Testis (tissue), 3 donors: ENCODE data around the gene SETD3. TPM values are rescaled to one million over a fixed set of nuclear protein-coding genes. Genes with fewer than 3 reads are reported as not detected.

Source experiments
- DNase-seq: peaks from one replicate; pipeline ENCODE4 v3.0.0-alpha.2; 2019
- H3K27ac ChIP-seq, 2 donors: fragments of 200-600 bp; sonication (generic); one replicate each; pipeline ENCODE4 v1.5.1; 2019
- H3K27me3 ChIP-seq: fragments of 200-600 bp; sonication (generic); one replicate; pipeline ENCODE4 v1.5.1; 2019
- H3K36me3 ChIP-seq: fragments of 200-600 bp; sonication (generic); one replicate; pipeline ENCODE4 v1.5.1; 2017; ENCODE audit warnings: low read depth; ENCODE audit errors: missing control alignments
- H3K4me1 ChIP-seq: fragments of 200-600 bp; sonication (generic); one replicate; pipeline ENCODE4 v1.5.1; 2019
- H3K4me3 ChIP-seq, 2 donors: fragments of 200-600 bp; sonication (generic); one replicate each; pipeline ENCODE4 v1.5.1; 2017 to 2019
- H3K9me3 ChIP-seq: fragments of 200-600 bp; sonication (generic); one replicate; pipeline ENCODE4 v1.5.1; 2017
- CTCF ChIP-seq, 3 experiments: fragments of 450-650 bp in 2 of 3; fragments of 200-600 bp in 1 of 3; sonication (generic) in 1 of 3; IDR thresholded peaks; one replicate each; pipeline ENCODE4 v1.5.1; 2016 to 2019; ENCODE audit warnings: antibody characterized with exemption in 3 of 3, mild to moderate bottlenecking in 2 of 3, moderate library complexity in 1 of 3
- POLR2A ChIP-seq: fragments of 450-650 bp; IDR thresholded peaks from one replicate; pipeline ENCODE4 v1.6.1; 2017; ENCODE audit warnings: antibody characterized with exemption, mild to moderate bottlenecking, moderate library complexity
- WGBS, 2 donors: methylation state at CpG; one replicate each; pipeline ENCODE4 v1.1.5; 2018; 5-methylcytosine and 5-hydroxymethylcytosine counted together
- intact Hi-C: fragments of 100-400 bp; cut with DNase I; formaldehyde crosslinking; loops from one replicate; pipeline ENCODE4 v1.15.1; 2023; ENCODE audit warnings: low total_unique reads
- polyA plus RNA-seq: library from polyadenylated mRNA; stranded (reverse); fragments of 350-450 nt; fragmentation: Illumina TruSeq; extraction: RNeasy Lipid Tissue Mini Kit (QIAGEN cat#74804); gene quantifications from one replicate; pipeline ENCODE4 v1.2.3, GENCODE V29; 2014; ENCODE audit warnings: low read depth, low replicate concordance; ENCODE audit not compliant: insufficient read depth
- total RNA-seq, 2 donors: library from RNA; depleted of rRNA; stranded (reverse); fragments of >200 nt; gene quantifications; one replicate each; pipeline ENCODE4 v1.2.3, GENCODE V29; 2016

The SETD3 gene
- total and polyA plus RNA-seq, 3 donors from 2014 or later: 135 to 186 (median 160) TPM

GRCh38 chr14:99357151-99357915 is 123.3 kb downstream of the SETD3 start:
- no peak for TF ChIP-seq CTCF (IDR thresholded peaks at IDR 0.05)
- no peak for TF ChIP-seq POLR2A
- WGBS, 2 donors: 86 to 92% methylated on average over 11 to 15 of the region's 15 CpGs

GRCh38 chr14:99356031-99356608 is 124.5 kb downstream of the SETD3 start:
- no peak for TF ChIP-seq CTCF (IDR thresholded peaks at IDR 0.05)
- Histone ChIP-seq H3K4me1 (no peaks in the 10 kb centered on the region), H3K36me3 (no peaks in the 10 kb centered on the region), H3K27ac (no peak overlapping the region), H3K27me3 (no peaks in the 10 kb centered on the region), H3K4me3 (no peak overlapping the region), H3K9me3 (no peaks in the 10 kb centered on the region)
- 78 to 86% methylated on average over 15 of the region's 15 CpGs for WGBS, 2 donors
- DNase-seq: no peak
- intact Hi-C loops: no loop called here

More at GRCh38 chr14:99357151-99357915, 123.3 kb downstream of the SETD3 start:
- H3K9me3 ChIP-seq: no peaks in the 10 kb centered on the region
- H3K4me3 ChIP-seq: no peak overlapping the region
- H3K27ac ChIP-seq: no peak overlapping the region
- no peaks in the 10 kb centered on the region for H3K4me1 ChIP-seq
- no peaks in the 10 kb centered on the region for H3K36me3 ChIP-seq
- no peaks in the 10 kb centered on the region for H3K27me3 ChIP-seq
- intact Hi-C loops: no loop called here
- DNase-seq: no peak

DNA sequence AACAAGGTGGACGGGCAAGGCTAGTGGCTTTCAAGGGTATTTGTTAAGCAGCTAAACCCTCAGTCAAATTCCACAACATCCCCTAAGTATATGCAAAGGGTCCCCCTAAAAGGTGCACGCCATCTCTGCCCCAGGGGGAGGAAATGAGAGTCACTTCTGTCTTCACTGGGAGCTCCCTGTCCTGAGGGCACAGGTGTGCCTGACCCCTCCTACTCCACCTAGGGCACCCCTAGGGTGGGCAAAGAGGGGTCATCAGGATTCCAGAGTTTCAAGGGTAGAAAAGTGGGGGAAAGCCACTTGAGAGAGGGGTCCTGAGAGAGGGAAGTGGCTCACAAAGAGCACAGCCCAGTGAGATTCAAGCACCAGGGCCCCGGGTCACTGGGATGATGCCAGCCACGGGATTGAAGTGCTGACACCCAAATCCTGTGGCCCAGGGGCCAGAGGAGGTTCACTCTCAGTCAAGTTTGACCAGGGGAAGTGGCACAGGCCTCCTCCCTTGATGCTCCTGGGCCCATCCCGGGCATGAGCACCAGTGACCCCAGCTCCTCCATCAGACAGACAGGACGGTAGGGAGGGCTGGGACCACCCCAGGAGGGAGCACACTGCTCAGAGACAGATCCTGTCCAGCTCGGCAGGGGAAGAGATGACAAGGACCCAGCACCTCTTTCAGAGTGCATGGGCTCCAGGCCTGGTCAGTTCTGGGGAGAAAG is 126.3 kb downstream of the SETD3 start:
- TF ChIP-seq CTCF (IDR thresholded peaks at IDR 0.05) (no peak), POLR2A (no peak)
- 89 to 91% methylated on average over 7 of the region's 7 CpGs for WGBS, 2 donors
- no peaks in the 10 kb centered on the region for H3K27me3 ChIP-seq
- no peak overlapping the region for H3K4me3 ChIP-seq
- no peaks in the 10 kb centered on the region for H3K36me3 ChIP-seq
- H3K27ac ChIP-seq: no peak overlapping the region
- intact Hi-C loops: no loop called here
- no peaks in the 10 kb centered on the region for H3K9me3 ChIP-seq
- no peaks in the 10 kb centered on the region for H3K4me1 ChIP-seq
- DNase-seq: no peak

GRCh38 chr14:99352688-99353280 is 127.9 kb downstream of the SETD3 start:
- no peak for DNase-seq
- Histone ChIP-seq H3K36me3 (no peaks in the 10 kb centered on the region), H3K9me3 (no peaks in the 10 kb centered on the region), H3K27ac (no peak overlapping the region), H3K4me1 (no peaks in the 10 kb centered on the region), H3K4me3 (no peak overlapping the region), H3K27me3 (no peaks in the 10 kb centered on the region)
- no peak for TF ChIP-seq POLR2A
- TF ChIP-seq CTCF (IDR thresholded peaks at IDR 0.05): no peak
- WGBS, 2 donors: 84 to 93% methylated on average over 14 to 26 of the region's 26 CpGs
- intact Hi-C loops: no loop called here
